SK-N-MC (cell line): Measurements from ENCODE around the gene NKD1.

Experiments
- DNase-seq: peaks from one replicate; pipeline ENCODE4 v3.0.0-alpha.2; 2011; ENCODE audit warnings: low read depth, low spot score
- H3K27ac ChIP-seq: fragments of 200-600 bp; sonication (generic); 2 replicates; pipeline ENCODE4 v1.5.1; 2016; ENCODE audit warnings: mixed run types
- H3K36me3 ChIP-seq: fragments of 200-600 bp; sonication (generic); 2 replicates; pipeline ENCODE4 v1.6.1; 2017; ENCODE audit warnings: antibody characterized with exemption, low read length, mixed read lengths; ENCODE audit not compliant: insufficient read depth
- H3K4me3 ChIP-seq: fragments of 200-600 bp; sonication (generic); 2 replicates; pipeline ENCODE4 v1.5.1; 2016
- H3K9ac ChIP-seq: fragments of 200-600 bp; sonication (generic); 2 replicates; pipeline ENCODE4 v1.8.0; 2017; ENCODE audit warnings: mixed run types, mixed read lengths; ENCODE audit not compliant: insufficient read length
- H3K9me3 ChIP-seq: fragments of 200-600 bp; sonication (generic); 2 replicates; pipeline ENCODE4 v1.6.1; 2017; ENCODE audit warnings: low read depth, mild to moderate bottlenecking, antibody characterized with exemption, low read length, moderate library complexity, mixed read lengths
- EZH2 ChIP-seq: fragments of 200-600 bp; sonication (generic); IDR thresholded peaks from one replicate; pipeline ENCODE4 v1.6.1; 2017; ENCODE audit warnings: antibody characterized with exemption
- FOXP2 ChIP-seq: optimal IDR thresholded peaks from 2 replicates; pipeline ENCODE3; 2011; ENCODE audit warnings: mild to moderate bottlenecking, moderate library complexity; ENCODE audit not compliant: insufficient read depth; ENCODE audit errors: extremely low read length, control extremely low read depth
- POLR2AphosphoS5 ChIP-seq: IDR thresholded peaks from 2 replicates; pipeline ENCODE4 v1.6.1; 2012; ENCODE audit warnings: mild to moderate bottlenecking, low read depth, low read length, borderline replicate concordance

Gene NKD1

DNA sequence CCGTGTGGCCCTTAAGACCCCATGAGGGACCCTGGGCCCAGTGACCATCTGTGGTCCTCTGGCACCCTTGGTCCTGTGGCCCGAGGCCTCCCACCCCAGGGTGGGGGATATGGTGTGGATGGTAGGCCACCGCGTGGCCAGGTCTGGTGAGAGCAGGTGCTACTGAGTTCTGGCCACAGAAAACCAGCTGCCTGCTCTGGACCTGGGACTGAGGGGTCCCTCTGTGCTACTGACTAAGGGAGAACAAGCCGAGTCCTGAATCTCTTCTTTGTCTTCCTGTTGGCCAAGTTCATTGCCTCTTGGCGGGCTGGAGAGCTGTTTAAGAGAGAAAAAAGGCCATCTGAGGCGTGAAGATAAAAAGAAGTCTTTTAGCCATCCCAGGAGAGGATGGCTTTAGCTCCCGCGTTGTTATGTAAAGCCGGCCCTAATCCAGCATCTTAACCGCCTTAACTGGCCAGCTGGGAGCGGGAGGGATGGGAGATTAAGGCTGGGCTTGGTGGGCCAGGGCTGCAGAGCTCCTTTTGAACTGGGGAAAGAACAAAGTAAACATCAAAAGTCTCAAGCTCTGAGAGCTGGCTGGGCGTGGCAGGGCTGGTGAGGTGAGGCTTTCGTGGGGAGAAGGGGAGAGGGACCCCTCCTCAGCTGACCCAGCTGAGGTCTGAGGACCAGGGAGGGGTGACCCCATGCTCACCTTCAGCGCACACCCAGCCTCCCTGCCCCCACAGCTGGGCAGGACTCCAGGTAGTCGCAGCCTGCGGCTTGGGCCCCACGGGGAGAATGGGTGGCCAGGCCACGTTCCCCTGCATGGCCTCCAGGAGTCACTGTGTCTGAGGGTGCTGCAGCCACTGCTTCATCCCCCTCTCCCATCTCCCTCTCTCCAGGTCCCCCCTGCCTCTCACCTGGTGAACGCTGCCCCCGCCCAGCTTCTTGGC lies 62.4 kb downstream of the NKD1 start:
- H3K27ac ChIP-seq: no peak overlapping the region
- no peaks in the 10 kb centered on the region for H3K9me3 ChIP-seq

DNA sequence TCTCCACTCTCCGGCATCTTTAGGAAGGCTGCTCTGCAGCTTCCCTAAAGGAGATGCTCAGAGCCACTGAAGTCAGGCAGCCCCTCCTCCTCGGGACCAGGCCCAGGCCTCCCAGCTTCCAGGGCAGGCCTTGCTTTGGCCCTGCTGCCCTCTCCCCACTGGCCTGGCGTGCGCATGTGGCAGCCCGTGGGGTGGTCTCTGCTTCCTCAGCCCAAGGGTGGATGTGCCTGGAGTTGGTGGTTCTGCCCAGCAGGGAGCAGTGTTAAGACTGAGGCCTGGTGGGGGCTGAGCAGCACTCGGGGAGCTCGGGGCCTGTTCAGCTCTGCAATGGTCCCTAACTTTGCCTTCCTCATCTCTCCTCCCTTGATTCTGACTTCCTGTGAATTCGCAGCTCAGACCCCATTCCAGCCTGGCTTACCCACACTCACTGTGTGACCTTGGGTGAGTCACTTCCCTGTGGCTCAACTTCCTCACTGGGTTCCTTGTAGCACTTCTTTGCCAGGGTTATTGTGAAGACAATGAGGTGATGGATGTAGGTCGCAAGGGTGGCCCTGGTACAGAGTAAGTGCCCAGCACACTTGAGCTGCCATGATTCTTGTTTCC lies 63.2 kb downstream of the NKD1 start:
- no peaks in the 10 kb centered on the region for H3K9me3 ChIP-seq

More for the DNA sequence above, 62.4 kb downstream of the NKD1 start:
- no peaks in the 10 kb centered on the region for H3K36me3 ChIP-seq
- H3K9ac ChIP-seq: no peak overlapping the region
- TF ChIP-seq POLR2AphosphoS5 (no peak), FOXP2 (no peak)
- no peak overlapping the region for H3K4me3 ChIP-seq
- DNase-seq: no peak

DNA sequence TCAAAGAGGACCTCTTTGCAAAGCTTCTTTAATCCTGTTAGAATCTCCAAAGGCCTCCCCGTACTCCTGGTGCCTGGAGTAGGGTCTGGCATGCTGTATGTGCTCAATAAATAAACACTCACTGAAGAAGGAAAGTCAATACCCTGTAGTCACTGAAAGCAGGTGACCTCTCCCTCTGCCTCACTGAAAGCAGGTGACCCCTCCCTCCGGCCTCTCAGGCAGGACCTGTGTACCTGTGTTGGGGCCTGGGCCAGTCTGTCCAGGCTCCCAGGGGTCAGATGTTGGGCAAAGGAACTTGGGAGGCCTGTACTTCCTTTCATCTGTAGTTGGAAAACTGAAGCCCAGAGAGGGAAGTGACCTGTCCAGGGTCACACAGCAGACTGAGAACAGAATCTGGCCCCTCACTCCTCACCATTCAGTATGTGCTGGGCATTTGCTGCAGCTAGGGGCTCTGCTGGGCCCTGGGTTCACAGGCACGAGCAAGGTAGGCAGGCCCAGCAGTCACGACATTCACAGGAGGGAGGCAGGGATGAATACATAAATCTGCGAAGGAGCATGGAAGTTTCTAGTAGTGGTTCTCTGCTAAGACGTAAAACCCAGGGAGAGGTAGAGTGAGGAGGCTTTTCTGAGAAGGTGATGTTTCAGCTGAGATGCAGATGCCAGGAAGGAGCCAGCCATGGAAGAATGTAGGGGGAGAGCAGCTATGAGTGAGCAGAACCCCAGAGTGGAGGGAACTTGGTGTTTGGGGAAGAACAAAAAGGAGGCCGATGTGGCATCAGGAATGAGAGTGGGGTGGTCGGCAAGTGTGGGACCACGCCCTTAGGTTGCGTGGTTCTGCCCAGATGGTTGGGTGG lies 64.0 kb downstream of the NKD1 start:
- no peaks in the 10 kb centered on the region for H3K9me3 ChIP-seq
- no peak overlapping the region for H3K9ac ChIP-seq
- no peak overlapping the region for H3K4me3 ChIP-seq
- no peak for TF ChIP-seq EZH2
- H3K36me3 ChIP-seq: no peaks in the 10 kb centered on the region
- no peak overlapping the region for H3K27ac ChIP-seq
- DNase-seq: no peak

More for the DNA sequence above, 63.2 kb downstream of the NKD1 start:
- no peak overlapping the region for H3K9ac ChIP-seq
- no peak for TF ChIP-seq POLR2AphosphoS5
- TF ChIP-seq EZH2: no peak
- no peak for TF ChIP-seq FOXP2
- no peak overlapping the region for H3K4me3 ChIP-seq
- H3K36me3 ChIP-seq: no peaks in the 10 kb centered on the region
- no peak overlapping the region for H3K27ac ChIP-seq
- no peak for DNase-seq

DNA sequence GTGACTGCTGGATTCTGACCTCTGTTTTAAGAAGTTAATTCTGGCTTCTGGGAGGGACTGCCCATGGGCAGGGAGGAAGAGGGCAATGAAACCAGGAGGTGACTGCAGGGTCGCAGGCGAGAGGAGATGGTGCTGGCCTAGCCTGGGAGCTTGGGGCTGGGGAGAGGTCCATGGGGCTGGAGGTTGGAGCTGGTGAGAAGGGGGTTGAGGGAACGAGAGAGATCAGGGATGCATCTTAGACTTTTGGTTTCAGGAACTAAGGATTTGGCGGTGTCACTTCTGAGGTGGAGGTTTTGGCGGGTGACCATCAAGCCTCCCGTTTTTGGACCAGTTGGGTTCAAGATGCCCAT lies 64.6 kb downstream of the NKD1 start:
- DNase-seq: no peak
- Histone ChIP-seq H3K27ac (no peak overlapping the region), H3K9me3 (no peaks in the 10 kb centered on the region), H3K4me3 (no peak overlapping the region), H3K9ac (no peak overlapping the region), H3K36me3 (no peaks in the 10 kb centered on the region)
- TF ChIP-seq POLR2AphosphoS5 (no peak), FOXP2 (no peak), EZH2 (no peak)

DNA sequence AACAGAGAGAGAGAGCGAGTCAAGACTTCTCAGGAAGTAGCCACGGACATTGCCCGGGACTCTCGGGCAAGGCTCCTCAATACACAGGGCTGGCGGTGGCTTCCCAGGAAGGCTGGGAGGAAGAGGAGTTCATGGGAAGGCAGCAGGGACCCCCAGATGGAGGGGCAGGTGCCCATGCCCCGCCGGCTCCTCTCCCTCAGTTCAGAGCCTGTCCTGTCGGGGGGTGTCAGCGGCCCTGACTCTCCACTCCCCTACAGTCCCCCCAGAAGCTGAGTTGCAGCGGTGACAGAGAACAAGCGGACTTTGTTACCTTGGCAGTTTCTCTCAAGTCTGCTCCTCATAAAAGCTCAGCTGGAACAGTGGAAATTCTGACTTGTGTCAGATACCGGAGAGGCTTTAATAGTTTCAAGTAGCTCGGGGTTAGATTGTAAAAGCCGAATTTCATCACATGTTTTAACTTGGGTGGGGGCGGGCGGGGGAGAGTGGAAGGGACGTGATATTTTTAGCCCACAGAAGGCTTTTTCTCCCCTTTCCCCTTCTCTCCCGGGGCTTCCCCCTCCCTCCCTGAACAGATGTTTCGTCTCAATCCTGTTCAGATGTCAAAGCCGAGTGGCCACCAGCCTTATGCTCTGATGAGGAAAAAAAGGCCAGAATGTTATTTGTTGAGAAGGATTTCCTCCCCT lies 65.2 kb downstream of the NKD1 start:
- Histone ChIP-seq H3K9me3 (no peaks in the 10 kb centered on the region), H3K4me3 (no peak overlapping the region), H3K27ac (no peak overlapping the region), H3K36me3 (no peaks in the 10 kb centered on the region), H3K9ac (no peak overlapping the region)
- no peak for DNase-seq
- TF ChIP-seq POLR2AphosphoS5 (no peak), FOXP2 (no peak), EZH2 (no peak)

DNA sequence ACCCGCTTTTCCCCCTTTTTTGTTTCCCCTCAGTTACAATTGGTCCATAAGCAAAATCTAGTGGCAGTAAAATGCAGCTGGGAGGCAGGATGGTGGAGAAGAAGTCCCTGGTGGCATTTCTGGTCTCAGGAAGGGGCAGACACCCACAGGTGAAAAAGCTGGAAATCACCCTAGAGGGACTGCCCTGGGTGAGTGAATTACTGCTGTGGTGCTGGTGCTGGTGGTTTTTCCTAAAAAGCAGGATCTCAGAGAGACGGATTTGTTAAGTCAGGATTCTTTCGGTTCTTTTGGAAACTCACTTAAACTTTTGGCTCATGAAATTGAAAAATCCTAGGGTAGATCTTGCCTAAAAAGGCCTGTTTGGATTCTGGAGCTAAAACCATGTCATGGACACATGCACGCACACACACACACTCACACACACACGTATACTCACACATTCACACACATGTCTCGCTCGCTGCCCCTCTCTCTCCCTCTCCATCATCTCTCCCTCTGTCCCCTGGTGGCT lies 65.8 kb downstream of the NKD1 start:
- Histone ChIP-seq H3K27ac (no peak overlapping the region), H3K9me3 (no peaks in the 10 kb centered on the region), H3K36me3 (no peaks in the 10 kb centered on the region), H3K9ac (no peak overlapping the region), H3K4me3 (no peak overlapping the region)
- DNase-seq: no peak
- TF ChIP-seq POLR2AphosphoS5 (no peak), FOXP2 (no peak), EZH2 (no peak)

DNA sequence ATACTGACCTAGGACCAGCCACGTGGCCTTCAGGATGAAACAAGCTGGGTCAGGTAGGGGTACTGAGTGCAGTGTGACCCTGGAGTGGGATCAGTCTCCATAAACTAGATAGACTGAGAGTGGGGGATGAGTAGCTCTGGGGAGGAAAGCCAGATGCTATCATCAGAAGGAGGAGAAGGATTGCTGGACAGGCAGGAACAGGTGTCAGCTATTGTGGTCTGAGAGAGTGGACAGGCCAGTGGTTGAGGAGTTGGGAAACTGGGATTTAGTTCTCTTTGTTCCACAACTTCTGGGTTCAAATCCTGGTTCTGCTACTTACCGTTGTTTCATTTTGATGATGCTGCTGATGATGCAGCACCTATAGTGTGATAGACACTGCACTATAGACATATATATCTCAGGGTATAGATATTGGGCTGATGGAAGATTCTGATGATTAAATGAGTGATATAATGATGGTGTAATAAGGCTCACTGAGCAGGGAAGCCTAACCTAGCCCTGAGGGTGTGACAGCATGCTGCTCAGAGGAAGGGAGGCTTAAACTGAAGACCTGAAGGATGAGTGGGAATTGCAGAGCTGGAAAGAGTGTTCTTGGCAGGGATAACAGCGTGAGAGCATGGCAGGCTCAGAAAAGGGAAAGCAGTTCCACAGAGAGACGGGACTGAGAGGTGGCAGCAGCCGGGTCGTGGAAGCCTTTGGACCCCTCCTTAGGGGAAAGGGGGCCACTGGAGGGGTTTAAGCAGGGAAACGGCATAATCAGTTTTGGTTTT lies 66.9 kb downstream of the NKD1 start:
- H3K9me3 ChIP-seq: no peaks in the 10 kb centered on the region
- TF ChIP-seq FOXP2 (no peak), EZH2 (no peak), POLR2AphosphoS5 (no peak)
- H3K36me3 ChIP-seq: no peaks in the 10 kb centered on the region
- H3K27ac ChIP-seq: no peak overlapping the region
- H3K4me3 ChIP-seq: no peak overlapping the region
- H3K9ac ChIP-seq: no peak overlapping the region
- DNase-seq: no peak
